ENCODE measurements around the gene SSTR1.

SSTR1 gene

DNA sequence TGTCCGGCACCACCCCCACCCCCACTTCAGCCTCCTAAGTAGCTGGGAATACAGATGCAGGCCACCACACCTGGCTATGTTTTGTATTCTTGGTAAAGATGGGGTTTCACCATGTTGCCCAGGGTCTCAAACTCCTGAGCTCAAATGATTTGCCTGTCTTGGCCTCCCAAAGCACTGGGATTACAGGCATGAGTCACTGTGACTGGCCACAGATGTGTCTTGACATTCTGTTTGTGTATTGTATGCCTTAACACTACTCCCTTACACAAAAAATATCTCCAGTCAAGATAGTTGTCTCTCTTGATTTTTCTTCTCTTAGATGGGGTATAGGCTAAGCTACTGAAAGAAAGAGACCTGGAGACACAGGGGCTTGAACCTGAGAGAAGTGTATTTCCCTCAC, 30.6 kb downstream of the SSTR1 start:
- DNase-seq (ENCODE audit: low spot score), result no peak

DNA sequence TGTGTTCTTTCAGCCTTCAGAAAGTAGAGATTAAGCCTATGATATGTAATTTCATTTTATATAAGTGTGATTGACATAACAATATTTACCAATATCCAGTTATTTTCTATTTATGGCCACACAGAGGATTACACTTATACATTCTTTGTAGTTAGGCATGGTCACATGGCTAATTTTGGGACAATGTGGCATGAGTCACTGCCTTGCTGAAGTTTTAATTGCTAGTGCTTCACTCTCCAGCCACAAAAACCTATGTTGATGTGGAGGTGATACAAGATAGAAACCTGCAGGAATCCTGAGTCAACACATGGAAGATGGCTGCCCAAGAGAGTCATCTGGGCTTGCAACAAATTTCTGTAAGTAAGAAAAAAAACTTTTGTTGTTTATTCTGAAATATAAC, 31.2 kb downstream of the SSTR1 start:
- no peak for DNase-seq (ENCODE audit: low spot score)

DNA sequence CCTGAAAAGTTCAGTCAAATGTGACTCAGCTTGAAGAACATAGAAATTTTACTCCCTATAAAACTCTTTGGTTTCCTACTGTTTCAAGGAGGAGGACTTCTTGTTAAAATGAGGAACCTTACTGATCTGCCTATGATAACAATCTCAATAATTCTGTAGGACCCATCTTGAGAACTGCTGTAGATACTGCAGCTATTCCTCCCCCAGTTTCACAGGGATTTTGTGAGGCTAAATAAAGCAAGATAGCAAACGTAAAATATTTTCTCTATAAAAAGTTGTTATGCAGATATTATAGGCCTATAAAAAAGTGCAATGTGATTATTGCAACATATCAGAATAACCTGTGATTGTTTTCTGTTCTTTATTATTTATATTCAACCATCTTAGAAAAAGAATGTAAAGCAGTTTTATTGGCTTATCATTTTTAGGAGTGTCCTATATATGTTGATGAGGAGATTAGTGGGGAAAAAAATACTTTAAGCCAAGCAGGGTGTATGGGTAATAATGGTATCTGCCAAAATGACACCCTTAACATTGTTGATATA, 36.1 kb downstream of the SSTR1 start:
- no peak for DNase-seq (ENCODE audit: low spot score)

DNA sequence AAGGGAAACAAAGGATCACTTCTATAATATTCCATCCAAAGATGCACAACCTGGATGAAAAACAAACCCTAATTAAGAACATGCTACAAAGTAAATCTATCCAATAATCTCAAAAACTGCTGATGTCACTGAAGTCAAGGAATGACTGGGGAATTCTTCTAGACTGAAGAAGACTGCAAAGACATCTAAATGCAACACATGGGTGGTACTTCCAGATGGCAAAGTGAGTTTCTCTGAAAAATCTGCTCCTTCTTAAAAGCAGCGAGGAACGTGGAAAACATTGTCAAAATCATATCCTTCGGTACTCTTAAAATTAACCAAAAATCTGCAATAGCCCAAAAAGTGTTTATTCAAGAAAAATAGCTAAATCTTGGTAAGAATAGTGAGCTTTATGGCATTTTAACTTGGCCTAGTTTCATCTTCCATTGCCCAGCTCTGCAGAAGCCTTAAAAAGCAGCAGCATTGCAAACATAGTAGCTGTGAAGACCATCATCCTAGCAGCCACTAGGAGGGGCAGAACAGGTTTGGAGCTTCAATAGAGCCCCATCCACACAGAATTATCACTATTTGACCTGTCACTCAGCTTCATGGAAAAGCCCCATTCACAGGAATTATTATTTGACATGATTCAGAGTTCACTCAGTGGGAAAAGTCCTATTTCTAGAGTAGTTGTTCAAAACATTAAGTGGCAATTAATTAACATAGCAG, 40.8 kb downstream of the SSTR1 start:
- DNase-seq (ENCODE audit: low spot score), result no peak

DNA sequence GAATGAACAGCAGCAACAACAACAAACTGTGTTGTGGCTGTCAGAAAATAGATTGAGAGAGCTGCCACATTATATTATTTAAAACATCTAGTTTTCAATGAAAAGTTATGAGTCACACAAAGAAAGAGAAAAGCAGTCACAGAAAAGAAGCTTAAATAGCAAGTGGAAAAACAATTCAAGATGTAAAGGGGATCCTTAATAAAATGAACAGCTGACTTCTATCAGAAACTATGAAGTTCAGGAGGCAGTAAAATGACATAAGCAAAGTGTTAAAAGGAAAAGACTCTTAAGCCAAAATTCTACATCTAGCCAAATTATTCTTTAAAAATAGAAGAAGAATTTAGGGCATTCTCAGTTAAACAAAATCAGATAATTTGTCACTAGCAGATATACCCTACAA, 42.6 kb downstream of the SSTR1 start:
- no peak for DNase-seq (ENCODE audit: low spot score)

DNA sequence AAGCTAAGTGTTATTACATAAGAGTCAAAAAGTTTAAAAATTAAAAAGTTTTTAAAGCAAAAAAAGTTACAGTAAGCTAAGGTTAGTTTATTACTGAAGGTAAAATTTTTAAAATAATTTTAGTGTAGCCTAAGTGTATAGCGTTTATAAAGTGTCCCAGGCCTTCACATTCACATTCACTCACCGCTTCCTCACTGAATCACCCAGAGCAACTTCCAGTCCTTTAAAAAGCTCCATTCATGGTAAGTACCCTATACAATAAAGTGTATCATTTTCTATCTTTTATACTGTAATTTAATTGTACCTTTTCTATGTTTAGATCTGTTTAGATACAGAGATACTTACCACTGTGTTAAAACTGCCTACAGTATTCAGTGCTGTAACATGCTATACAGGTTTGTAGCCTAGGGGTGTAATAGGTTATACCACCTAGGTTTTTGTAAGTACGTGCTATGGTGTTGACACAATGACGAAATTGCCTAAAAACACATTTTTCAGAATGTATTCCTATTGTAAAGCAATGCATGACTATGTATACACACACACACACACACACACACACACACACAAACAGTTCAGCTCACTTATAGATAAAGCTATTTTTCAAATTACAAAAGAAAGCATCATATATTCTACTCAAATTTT, 44.5 kb downstream of the SSTR1 start:
- DNase-seq (ENCODE audit: low spot score), result no peak

DNA sequence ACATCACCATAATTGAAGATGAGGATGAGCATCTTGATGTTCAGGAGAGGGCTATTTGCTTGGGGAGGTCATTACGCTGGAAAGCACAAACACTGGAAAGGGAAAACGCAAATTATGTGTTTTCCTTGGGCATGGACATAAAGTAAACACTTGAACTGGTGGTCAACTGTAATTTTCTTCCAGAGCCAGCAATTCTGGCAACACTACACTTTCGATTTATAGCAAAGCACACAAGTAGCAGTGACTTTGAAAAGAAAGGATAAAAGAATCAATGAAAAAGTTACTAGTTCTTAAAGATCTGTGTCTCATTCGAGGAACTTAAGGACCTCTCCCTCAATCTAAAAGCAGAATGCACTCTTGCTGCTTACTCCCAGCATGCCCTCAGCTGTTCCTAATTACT, 46.0 kb downstream of the SSTR1 start:
- DNase-seq (ENCODE audit: low spot score), result no peak

DNA sequence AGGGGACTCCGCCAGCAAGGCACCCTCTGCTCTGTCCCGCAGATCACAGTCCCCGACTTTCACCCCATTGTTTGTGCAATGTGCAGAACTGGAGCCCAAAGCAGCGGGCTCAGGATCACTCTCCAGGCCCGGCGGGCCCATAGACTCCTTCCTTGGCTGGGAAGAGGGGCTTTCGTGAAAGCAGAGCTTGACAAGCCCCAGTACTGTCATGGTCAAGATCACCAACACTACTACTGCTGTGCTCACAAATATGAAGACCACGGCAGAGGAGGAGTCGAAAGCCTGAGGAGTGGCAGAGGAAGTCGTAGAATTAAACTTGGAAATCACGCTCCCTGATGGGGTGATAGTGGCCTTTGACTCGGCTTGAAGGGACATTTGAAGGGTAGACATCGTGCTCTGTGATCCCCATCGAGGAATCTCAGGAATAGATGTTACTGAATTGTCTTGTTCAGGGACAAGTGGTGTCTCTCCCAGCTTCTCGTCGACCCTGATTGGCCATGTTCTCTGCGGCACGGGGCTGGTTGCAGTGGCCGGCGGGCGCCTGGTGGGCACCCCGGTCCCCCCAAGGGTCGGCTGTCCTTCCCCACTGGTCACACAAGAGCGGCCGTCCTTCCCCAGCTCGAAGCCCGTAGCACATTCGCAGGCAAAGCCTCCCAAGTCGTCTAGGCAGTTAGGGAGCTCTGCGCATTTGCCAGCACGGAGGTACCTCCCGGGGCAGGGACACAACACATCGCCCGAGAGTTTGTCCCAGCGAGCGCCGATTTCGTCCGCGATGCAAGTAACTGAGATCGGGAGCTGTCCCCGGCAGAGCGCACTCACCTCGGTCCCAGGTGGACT, 47.1 kb downstream of the SSTR1 start:
- no peak for DNase-seq (ENCODE audit: low spot score)

DNA sequence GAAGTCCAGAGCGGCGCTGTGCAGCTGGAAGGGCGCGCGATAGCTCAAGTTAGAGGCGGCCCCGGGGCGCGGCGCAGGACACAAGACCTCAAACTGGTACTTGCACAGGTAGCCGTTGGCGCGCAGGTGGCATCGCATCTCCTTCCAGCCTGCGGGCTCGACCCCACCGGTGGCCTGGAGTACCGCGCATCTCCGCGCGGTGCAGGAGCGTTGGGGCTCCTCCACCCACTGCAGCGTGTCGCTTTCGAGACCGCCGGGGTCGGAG, 47.6 kb downstream of the SSTR1 start:
- no peak for DNase-seq (ENCODE audit: low spot score)

DNA sequence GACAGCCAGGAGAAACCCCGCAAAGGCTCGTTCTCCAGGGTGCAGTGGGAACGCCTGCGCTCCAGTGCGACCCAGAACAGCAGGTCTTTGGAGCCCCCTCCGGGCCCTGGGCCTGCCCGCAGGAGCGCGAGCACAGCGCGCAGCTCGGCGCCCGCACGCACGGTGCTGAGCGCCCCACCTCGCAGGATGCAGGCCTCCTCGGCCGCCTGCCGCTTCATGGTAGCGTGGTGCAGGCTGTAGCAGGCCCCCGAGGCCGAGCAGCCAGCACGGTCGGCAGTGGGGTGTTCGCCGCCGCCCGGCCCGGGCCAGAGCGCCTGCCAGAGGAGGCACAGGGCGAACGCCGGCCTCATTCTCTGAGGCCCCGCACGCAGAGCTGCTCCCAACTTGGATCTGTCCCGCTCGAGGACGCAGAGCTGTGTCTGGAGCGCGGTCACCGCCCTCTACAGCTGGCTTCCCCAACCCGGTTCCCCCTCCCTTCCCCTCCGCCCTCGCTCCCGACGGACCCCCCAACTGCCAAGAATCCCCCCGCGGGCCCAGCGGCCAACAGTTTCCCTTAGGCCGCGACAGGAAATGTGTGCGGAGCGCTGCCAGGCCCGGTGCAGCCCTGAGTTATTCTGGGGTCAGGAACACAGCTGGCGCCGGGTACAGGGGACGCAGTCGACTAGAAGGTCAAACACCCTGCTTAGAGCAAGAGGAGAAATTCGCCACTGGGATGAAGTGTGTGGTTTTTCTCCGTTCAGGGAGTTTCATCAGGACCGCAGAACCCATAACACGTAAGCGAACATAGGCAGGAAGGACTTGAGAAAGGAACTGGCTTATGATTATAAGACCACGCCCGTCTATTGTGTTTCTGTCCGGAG, 48.2 kb downstream of the SSTR1 start, which contains the start of gene CLEC14A:
TSS of gene CLEC14A (minus strand) at position 421 of the 860 bp plus-strand sequence. CDS start at position 350, 71 bp downstream.
- peak; percentile 25 for DNase-seq (ENCODE audit: low spot score)

DNA sequence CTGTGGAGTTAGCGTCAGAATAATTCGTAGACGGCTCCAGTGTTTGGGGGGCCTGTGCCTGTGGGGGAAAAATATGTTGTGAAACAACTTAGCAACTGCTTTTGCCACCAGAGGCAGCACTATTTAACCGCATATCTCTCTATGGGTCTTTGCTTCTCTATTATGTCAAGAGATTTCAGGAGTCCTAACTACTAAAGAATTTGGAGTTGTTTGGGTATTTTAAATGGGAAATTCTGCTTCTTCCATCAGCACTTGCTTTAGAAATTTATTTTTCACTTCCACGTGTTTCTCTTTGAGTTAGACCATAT, 48.8 kb downstream of the SSTR1 start:
- DNase-seq (ENCODE audit: low spot score), result no peak

DNA sequence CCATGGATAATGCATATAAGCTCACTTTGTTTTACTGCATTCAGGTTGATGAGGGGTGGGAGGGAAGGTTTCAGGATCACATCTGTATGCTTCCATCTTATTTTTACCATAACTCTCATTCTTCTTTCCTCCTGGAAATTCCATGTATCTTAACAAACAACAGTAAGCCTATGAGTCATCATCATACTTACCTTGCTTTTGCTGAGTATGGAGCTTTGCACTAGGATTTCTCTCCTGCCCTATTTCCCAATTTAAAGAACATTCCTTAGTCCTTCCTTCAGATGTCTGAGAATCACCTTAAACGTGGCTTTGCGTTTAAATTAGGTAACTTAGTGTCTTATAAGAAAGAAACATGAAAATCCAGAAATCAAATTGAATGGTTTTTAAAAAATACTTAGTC, 49.8 kb downstream of the SSTR1 start:
- DNase-seq (ENCODE audit: low spot score), result no peak

DNA sequence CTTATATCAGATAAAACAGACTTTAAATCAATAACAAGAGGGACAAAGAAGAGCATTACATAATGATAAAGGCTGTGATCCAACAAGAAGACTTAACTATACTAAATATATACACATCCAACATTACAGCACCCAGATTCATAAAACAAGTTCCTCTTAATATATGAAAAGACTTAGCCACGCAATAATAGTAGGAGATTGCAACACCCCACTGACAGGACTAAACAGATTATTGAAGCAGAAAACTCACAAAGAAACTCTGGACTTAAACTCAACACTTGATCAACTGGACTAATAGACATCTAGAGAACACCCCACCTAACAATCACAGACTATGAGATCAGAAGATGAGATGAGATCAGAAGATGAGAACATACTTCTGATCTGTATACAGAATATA, 53.9 kb downstream of the SSTR1 start:
- DNase-seq (ENCODE audit: low spot score), result no peak
